ENCODE data around the gene WIZ.

- no peak for TF ChIP-seq CTCF (IDR thresholded peaks at IDR 0.05)
- no peak for TF ChIP-seq EZH2 (IDR thresholded peaks at IDR 0.05; ENCODE audit: borderline replicate concordance, insufficient read depth, low read depth, low read length, poor library complexity, severe bottlenecking)
Measured at GRCh38 chr19:15425321-15425950, 24.3 kb downstream of the WIZ start.

All from B cell (primary cell).